Endothelial cell of umbilical vein (primary cell): ENCODE measurements around the gene RPA4. TPM values are rescaled to one million over a fixed set of nuclear protein-coding genes. Genes with fewer than 3 reads are reported as not detected.

Source experiments
- BruUV-seq: library from RNA; stranded (reverse); fragments of 400-500 nt; replicated peaks from 2 replicates; lab custom pipeline; 2021; lab: Mats Ljungman, UMichigan
- CTCF ChIA-PET: fragments of 300-600, 350-600 bp; sonication (Branson Sonifier 250); formaldehyde crosslinking; loops from one replicate; lab custom pipeline; 2021; ENCODE audit warnings: antibody characterized with exemption, inconsistent platforms; lab: Charles Lee
- POLR2A ChIA-PET: fragments of 300-600, 350-600 bp; sonication (Branson Sonifier 250); formaldehyde crosslinking; loops from one replicate; lab custom pipeline; 2021; ENCODE audit warnings: antibody characterized with exemption, inconsistent platforms; lab: Charles Lee
- DNase-seq: peaks from one replicate; pipeline ENCODE4 v3.0.0-alpha.2; 2011; ENCODE audit warnings: low read depth, low spot score
- FAIRE-seq: peaks from 2 replicates; lab custom pipeline; 2011; peaks lifted over from hg19 to GRCh38; lab: Jason Lieb, UNC
- H2AFZ ChIP-seq: 2 replicates; pipeline ENCODE4 v1.6.0; 2012; ENCODE audit warnings: low read depth, low read length, control low read depth, inconsistent platforms
- H3K27ac ChIP-seq: 2 replicates; pipeline ENCODE4 v1.5.1; 2011; ENCODE audit warnings: low read depth, mild to moderate bottlenecking, control low read depth, low read length, moderate library complexity; ENCODE audit not compliant: insufficient read depth
- H3K27me3 ChIP-seq, 2 experiments: 2 replicates each; pipeline versions ENCODE4 v1.6.0 to v1.6.1; 2011; ENCODE audit warnings: low read length in 2 of 2, mixed read lengths in 1 of 2; ENCODE audit not compliant: control insufficient read depth in 2 of 2, insufficient read depth in 2 of 2
- H3K36me3 ChIP-seq, 2 experiments: 2 replicates in 1 of 2; 3 replicates in 1 of 2; pipeline ENCODE4 v1.5.1; 2011; ENCODE audit warnings: low read length in 2 of 2, mild to moderate bottlenecking in 1 of 2, moderate library complexity in 1 of 2; ENCODE audit not compliant: control insufficient read depth in 2 of 2, insufficient read depth in 2 of 2; ENCODE audit errors: extremely low read depth in 1 of 2
- H3K4me1 ChIP-seq: 3 replicates; pipeline ENCODE4 v1.5.1; 2011; ENCODE audit warnings: mild to moderate bottlenecking, low read length; ENCODE audit not compliant: control insufficient read depth, insufficient read depth; ENCODE audit errors: extremely low read depth
- H3K4me2 ChIP-seq: 2 replicates; pipeline ENCODE4 v1.6.1; 2011; ENCODE audit warnings: low read length, control low read depth, mixed read lengths; ENCODE audit not compliant: insufficient read depth
- H3K4me3 ChIP-seq, 3 experiments: fragments of 200-600 bp in 1 of 3; sonication (generic), shearing (Covaris generic) in 1 of 3; replicated peaks in 1 of 3; 2 replicates each; pipeline ENCODE4 v1.5.1; 2011 to 2016; ENCODE audit warnings: control low read depth in 3 of 3, low read length in 3 of 3, mild to moderate bottlenecking in 2 of 3, inconsistent platforms in 1 of 3, low read depth in 1 of 3, moderate library complexity in 1 of 3; ENCODE audit not compliant: insufficient read depth in 1 of 3
- H3K79me2 ChIP-seq: 2 replicates; pipeline ENCODE4 v1.6.0; 2012; ENCODE audit warnings: low read length, inconsistent platforms; ENCODE audit not compliant: control insufficient read depth, insufficient read depth
- H3K9ac ChIP-seq: replicated peaks from 2 replicates; pipeline ENCODE3; 2011; ENCODE audit warnings: low read length, control low read depth; ENCODE audit not compliant: insufficient read depth; ENCODE audit errors: extremely low read depth
- H3K9me1 ChIP-seq: replicated peaks from 3 replicates; pipeline ENCODE4 v1.6.0; 2011; ENCODE audit warnings: mild to moderate bottlenecking, low read length; ENCODE audit not compliant: control insufficient read depth, insufficient read depth; ENCODE audit errors: extremely low read depth
- H3K9me3 ChIP-seq: replicated peaks from 2 replicates; pipeline ENCODE4 v1.5.1; 2012; ENCODE audit warnings: low read length, inconsistent platforms; ENCODE audit not compliant: control insufficient read depth, insufficient read depth
- H4K20me1 ChIP-seq: replicated peaks from 2 replicates; pipeline ENCODE3; 2011; ENCODE audit warnings: mild to moderate bottlenecking, low read length; ENCODE audit not compliant: control insufficient read depth, insufficient read depth; ENCODE audit errors: extremely low read depth
- EZH2 ChIP-seq: IDR thresholded peaks from 2 replicates; pipeline ENCODE4 v1.6.1; 2012; ENCODE audit warnings: borderline replicate concordance, low read depth, mild to moderate bottlenecking, moderate library complexity, low read length, inconsistent platforms; ENCODE audit not compliant: severe bottlenecking
- FOS ChIP-seq: IDR thresholded peaks from 2 replicates; pipeline ENCODE4 v1.6.1; 2011; ENCODE audit warnings: mild to moderate bottlenecking, low read length, moderate library complexity, borderline replicate concordance; ENCODE audit not compliant: insufficient read depth
- GATA2 ChIP-seq: IDR thresholded peaks from 2 replicates; pipeline ENCODE4 v1.7.0; 2011; ENCODE audit warnings: low read depth, mild to moderate bottlenecking, moderate library complexity, mixed read lengths, low read length; ENCODE audit not compliant: insufficient read length, insufficient read depth
- JUN ChIP-seq: IDR thresholded peaks from 2 replicates; pipeline ENCODE4 v1.6.1; 2011; ENCODE audit warnings: borderline replicate concordance, low read depth; ENCODE audit not compliant: insufficient read length, insufficient read depth
- MAX ChIP-seq: IDR thresholded peaks from 2 replicates; pipeline ENCODE4 v1.6.1; 2011; ENCODE audit not compliant: insufficient read depth, insufficient read length
- MYC ChIP-seq: IDR thresholded peaks from one replicate; pipeline ENCODE4 v1.6.1; 2011; ENCODE audit warnings: mild to moderate bottlenecking, low read depth, low read length
- POLR2A ChIP-seq: IDR thresholded peaks from 2 replicates; pipeline ENCODE4 v1.6.1; 2012; ENCODE audit warnings: low read depth, mild to moderate bottlenecking, control low read depth, low read length
- POLR2AphosphoS5 ChIP-seq: IDR thresholded peaks from 2 replicates; pipeline ENCODE4 v1.6.1; 2012; ENCODE audit warnings: low read depth, mild to moderate bottlenecking, control low read depth, low read length, moderate library complexity; ENCODE audit not compliant: insufficient read depth
- dilution Hi-C: fragments of 300-500 bp; cut with MboI; formaldehyde crosslinking; loops from one replicate; pipeline ENCODE4 v1.15.0; 2019; ENCODE audit warnings: low sequenced_read_pairs; ENCODE audit not compliant: extremely low pct_ligation_motif_present
- intact Hi-C: fragments of 100-400 bp; cut with micrococcal nuclease; formaldehyde crosslinking; loops from one replicate; pipeline ENCODE4 v1.10.0; 2022
- polyA plus RNA-seq, 4 experiments: library from polyadenylated mRNA; depleted of rRNA in 3 of 4; stranded (reverse) in 3 of 4; unstranded in 1 of 4; fragments of >200 nt; gene quantifications; 2 replicates each; pipeline versions ENCODE4 v1.2.1 to v1.2.3, GENCODE V29; 2011 to 2012; ENCODE audit warnings: missing spikeins in 1 of 4
- total RNA-seq: library from RNA; stranded (reverse); gene quantifications from 2 replicates; pipeline ENCODE4 v1.2.3, GENCODE V29; 2021
- TF ChIP-seq, protein P1 (sequence below), 2 donors: IDR thresholded peaks; 1 replicate in 1 of 2; 2 replicates in 1 of 2; pipeline ENCODE4 v1.5.1; 2011; ENCODE audit warnings: low read length in 2 of 2, mild to moderate bottlenecking in 2 of 2, moderate library complexity in 2 of 2, control low read depth in 1 of 2, inconsistent platforms in 1 of 2, low read depth in 1 of 2; ENCODE audit not compliant: insufficient read depth in 1 of 2; ENCODE audit errors: extremely low read depth in 1 of 2

Gene RPA4
- total and polyA plus RNA-seq, 2 donors (not counting 3 experiments of a cell fraction or from before 2014, with no cell fraction given), result 0.32 to 2.1 TPM

DNA sequence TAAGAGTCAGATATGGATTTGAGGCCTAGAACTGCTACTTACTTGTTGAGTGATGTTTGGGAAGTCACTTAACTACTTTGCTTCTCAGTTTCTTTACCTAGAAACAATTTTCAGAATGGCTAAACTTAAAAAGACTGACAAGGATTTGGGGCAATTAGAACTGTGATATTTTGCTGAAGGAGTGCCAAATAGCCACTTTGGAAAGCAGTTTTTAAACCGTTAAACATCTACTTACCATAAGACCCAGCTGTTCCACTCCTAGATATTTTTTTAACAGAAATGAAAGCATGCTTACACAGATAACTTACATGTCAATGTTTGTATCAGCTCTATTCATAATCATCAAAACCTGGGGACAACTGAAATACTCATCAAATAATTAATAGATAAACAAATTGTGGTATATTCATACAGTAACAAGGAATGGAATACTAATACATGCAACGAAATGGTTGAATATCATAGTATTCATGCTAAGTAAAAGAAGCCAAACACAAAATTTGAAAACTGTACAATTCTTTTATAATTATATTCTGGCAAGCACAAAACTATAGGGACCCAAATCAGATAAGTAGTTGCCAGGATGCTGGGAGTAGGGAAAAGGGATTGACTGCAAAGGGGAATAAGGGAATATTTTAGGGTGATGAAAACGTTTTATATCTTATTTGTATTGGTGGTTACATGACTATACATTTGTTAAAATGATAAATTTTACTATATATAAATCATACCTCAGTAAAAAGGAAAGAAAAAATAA, 24.0 kb downstream of the RPA4 start:
- FAIRE-seq, result no peak
- no peak overlapping the region for H3K4me2 ChIP-seq
- POLR2A ChIA-PET, result no interaction called here
- dilution Hi-C loops (no loop called here), intact Hi-C loops (loop anchor here (2.0 to 5.0 kb wide), 3 partner anchors 17 to 620 kb away; no protein-coding TSS in a partner anchor)
- H3K79me2 ChIP-seq, result peaks cover 2% of the 10 kb centered on the region
- CTCF ChIA-PET, result no interaction called here
- BruUV-seq, result no TSS peak
- no peaks in the 10 kb centered on the region for H3K9me3 ChIP-seq
- peak; percentile 21 for DNase-seq
- no peaks in the 10 kb centered on the region for H4K20me1 ChIP-seq
- peaks cover 31% of the 10 kb centered on the region for H3K4me1 ChIP-seq
- H3K4me3 ChIP-seq, result no peak overlapping the region
- peak overlapping the region; percentile 63 for H3K9ac ChIP-seq
- no peak overlapping the region for H2AFZ ChIP-seq
- TF ChIP-seq POLR2A (no peak), FOS (no peak), MAX (no peak), GATA2 (no peak), MYC (no peak), EZH2 (no peak), JUN (no peak), POLR2AphosphoS5 (no peak)
- TF ChIP-seq, protein P1, sequence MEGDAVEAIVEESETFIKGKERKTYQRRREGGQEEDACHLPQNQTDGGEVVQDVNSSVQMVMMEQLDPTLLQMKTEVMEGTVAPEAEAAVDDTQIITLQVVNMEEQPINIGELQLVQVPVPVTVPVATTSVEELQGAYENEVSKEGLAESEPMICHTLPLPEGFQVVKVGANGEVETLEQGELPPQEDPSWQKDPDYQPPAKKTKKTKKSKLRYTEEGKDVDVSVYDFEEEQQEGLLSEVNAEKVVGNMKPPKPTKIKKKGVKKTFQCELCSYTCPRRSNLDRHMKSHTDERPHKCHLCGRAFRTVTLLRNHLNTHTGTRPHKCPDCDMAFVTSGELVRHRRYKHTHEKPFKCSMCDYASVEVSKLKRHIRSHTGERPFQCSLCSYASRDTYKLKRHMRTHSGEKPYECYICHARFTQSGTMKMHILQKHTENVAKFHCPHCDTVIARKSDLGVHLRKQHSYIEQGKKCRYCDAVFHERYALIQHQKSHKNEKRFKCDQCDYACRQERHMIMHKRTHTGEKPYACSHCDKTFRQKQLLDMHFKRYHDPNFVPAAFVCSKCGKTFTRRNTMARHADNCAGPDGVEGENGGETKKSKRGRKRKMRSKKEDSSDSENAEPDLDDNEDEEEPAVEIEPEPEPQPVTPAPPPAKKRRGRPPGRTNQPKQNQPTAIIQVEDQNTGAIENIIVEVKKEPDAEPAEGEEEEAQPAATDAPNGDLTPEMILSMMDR (IDR thresholded peaks at IDR 0.05; ENCODE audit: extremely low read depth in 1 of 2, insufficient read depth in 1 of 2, low read depth in 1 of 2, low read length in 2 of 2), result no peak
- H3K9me1 ChIP-seq, result no peaks in the 10 kb centered on the region
- H3K27me3 ChIP-seq, result no peaks in the 10 kb centered on the region
- no peaks in the 10 kb centered on the region for H3K36me3 ChIP-seq
- H3K27ac ChIP-seq, result peak overlapping the region; percentile 86
